G401 (cell line): ENCODE results near the gene RPRD2. TPM values are rescaled to one million over a fixed set of nuclear protein-coding genes. Genes with fewer than 3 reads are reported as not detected.
A peak's percentile ranks its signal among the peaks of the same experiment; 100 is the strongest.

Source experiments
- DNase-seq: peaks from one replicate; pipeline ENCODE4 v3.0.0-alpha.2; 2015; ENCODE audit warnings: low spot score
- in situ Hi-C: cut with HindIII; loops from 2 replicates; pipeline ENCODE4 v1.10.0; 2016; ENCODE audit warnings: low sequenced_read_pairs, mixed read lengths
- total RNA-seq: library from RNA; depleted of rRNA; stranded (reverse); fragments of >200 nt; shearing (Covaris generic); gene quantifications from 2 replicates; pipeline ENCODE4 v1.2.3, GENCODE V29; 2014; rRNA removed

Gene RPRD2
- total RNA-seq, 1 experiment from 2014 or later = 5.6 TPM

- in situ Hi-C loops = no loop called here
- no peak for DNase-seq
Observed at GRCh38 chr1:150507912-150508864, 144.2 kb downstream of the RPRD2 start, which contains the start of gene ECM1. Gene ECM1 (plus strand): TSS chr1:150508109. CDS start chr1:150508210, 101 bp downstream.

- in situ Hi-C loops = no loop called here
Observed at GRCh38 chr1:150508982-150509381, 145.0 kb downstream of the RPRD2 start.

GRCh38 chr1:150511551-150511950, 147.6 kb downstream of the RPRD2 start:
- in situ Hi-C loops = no loop called here
- DNase-seq = no peak

More at GRCh38 chr1:150508982-150509381, 145.0 kb downstream of the RPRD2 start:
- no peak for DNase-seq

GRCh38 chr1:150511985-150512660, 148.2 kb downstream of the RPRD2 start:
- in situ Hi-C loops = no loop called here
- DNase-seq = no peak

GRCh38 chr1:150512846-150513245, 148.9 kb downstream of the RPRD2 start:
- no peak for DNase-seq
- in situ Hi-C loops = no loop called here

- DNase-seq = no peak
- in situ Hi-C loops = no loop called here
Observed at GRCh38 chr1:150513351-150513791, 149.4 kb downstream of the RPRD2 start.

GRCh38 chr1:150514260-150514659, 150.3 kb downstream of the RPRD2 start:
- in situ Hi-C loops = no loop called here
- no peak for DNase-seq

GRCh38 chr1:150514913-150515327, 151.0 kb downstream of the RPRD2 start:
- in situ Hi-C loops = no loop called here
- DNase-seq = no peak

GRCh38 chr1:150515328-150516049, 151.5 kb downstream of the RPRD2 start, which contains the start of gene FALEC:
Gene FALEC (plus strand): TSS chr1:150515752.
- peak; percentile 98 for DNase-seq

GRCh38 chr1:150516050-150516591, 152.2 kb downstream of the RPRD2 start:
- in situ Hi-C loops = no loop called here
- peak; percentile 63 for DNase-seq

More at GRCh38 chr1:150515328-150516049, 151.5 kb downstream of the RPRD2 start, which contains the start of gene FALEC:
- in situ Hi-C loops = no loop called here

- in situ Hi-C loops = no loop called here
- peak; percentile 58 for DNase-seq
Observed at GRCh38 chr1:150516616-150517015, 152.7 kb downstream of the RPRD2 start.

GRCh38 chr1:150521196-150521968, 157.4 kb downstream of the RPRD2 start:
- no peak for DNase-seq
- in situ Hi-C loops = no loop called here

- no peak for DNase-seq
- in situ Hi-C loops = loop anchor here (5.0 kb wide), 1 partner anchor 38 kb away; the partner anchor contains the start of gene TARS2
Observed at GRCh38 chr1:150525348-150525747, 161.4 kb downstream of the RPRD2 start.

Other genes starting within 250 kb of the RPRD2 start
- 42.9 and 45.6 TPM in 2 replicates for gene PLEKHO1, start 214.2 kb upstream of the RPRD2 start, total RNA-seq
- gene ANP32E, start 128.0 kb upstream of the RPRD2 start, total RNA-seq = 40.8 and 55.2 TPM in 2 replicates
- 20.7 and 42.6 TPM in 2 replicates for gene CA14, start 106.4 kb upstream of the RPRD2 start, total RNA-seq
- gene APH1A, start 95.1 kb upstream of the RPRD2 start, total RNA-seq = 162 and 193 TPM in 2 replicates
- gene C1orf54, start 91.4 kb upstream of the RPRD2 start, total RNA-seq = 2.3 and 4.6 TPM in 2 replicates
- 9.5 and 11.7 TPM in 2 replicates for gene CIART, start 81.6 kb upstream of the RPRD2 start, total RNA-seq
- gene MRPS21, start 70.3 kb upstream of the RPRD2 start, total RNA-seq = 73.2 and 92.0 TPM in 2 replicates
- 42.0 and 52.9 TPM in 2 replicates for gene PRPF3, start 42.6 kb upstream of the RPRD2 start, total RNA-seq
- gene TARS2, start 123.3 kb downstream of the RPRD2 start, total RNA-seq = 34.6 and 36.7 TPM in 2 replicates
- gene ECM1, start 144.0 kb downstream of the RPRD2 start, total RNA-seq = 44.5 and 60.0 TPM in 2 replicates
- 2.2 TPM in 1 of 2 replicates, not detected in the other for gene FALEC, start 151.6 kb downstream of the RPRD2 start, total RNA-seq
- 20.0 and 22.9 TPM in 2 replicates for gene ADAMTSL4, start 185.3 kb downstream of the RPRD2 start, total RNA-seq
- 112 and 129 TPM in 2 replicates for gene MCL1, start 215.5 kb downstream of the RPRD2 start, total RNA-seq